K562 (cell line): Measurements from ENCODE around the gene CACNA1C.

Experiments used
- ASH1L ChIP-seq: fragments of 450-650 bp; IDR thresholded peaks from 2 replicates; pipeline ENCODE4 v1.6.1; 2018; ENCODE audit warnings: borderline replicate concordance, mild to moderate bottlenecking, low read depth; ENCODE audit not compliant: partially characterized antibody
- EGR1 ChIP-seq: fragments of 450-650 bp; conservative IDR thresholded peaks from 2 replicates; pipeline ENCODE4 v1.6.1; 2017; ENCODE audit warnings: mild to moderate bottlenecking
- HIVEP1 ChIP-seq: fragments of 250-450 bp; sonication (Bioruptor Pico); IDR thresholded peaks from 2 replicates; pipeline ENCODE4 v1.4.0; 2020; ENCODE audit warnings: mild to moderate bottlenecking
- IRF2 ChIP-seq: sonication (generic); formaldehyde crosslinking; IDR thresholded peaks from 2 replicates; pipeline ENCODE4 v1.8.1; 2022; ENCODE audit warnings: mild to moderate bottlenecking, missing genetic modification reagents
- LARP7 ChIP-seq: fragments of 450-650 bp; IDR thresholded peaks from 2 replicates; pipeline ENCODE4 v1.6.1; 2016
- NRF1 ChIP-seq, 2 experiments: fragments of 450-650 bp; IDR thresholded peaks in 1 of 2; conservative IDR thresholded peaks in 1 of 2; 2 replicates each; pipeline ENCODE4 v1.6.1; 2014; ENCODE audit warnings: mild to moderate bottlenecking in 2 of 2
- ZNF384 ChIP-seq: IDR thresholded peaks from 2 replicates; pipeline ENCODE4 v1.6.1; 2012; ENCODE audit warnings: low read depth, low read length, improper control_type of control experiment
- TF ChIP-seq, protein P1 (sequence below), 3 experiments: IDR thresholded peaks in 2 of 3; conservative IDR thresholded peaks in 1 of 3; 2 replicates each; pipeline ENCODE4 v1.5.1; 2011 to 2012; ENCODE audit warnings: low read length in 3 of 3, mild to moderate bottlenecking in 3 of 3, control low read depth in 2 of 3, improper control_type of control experiment in 1 of 3, inconsistent platforms in 1 of 3, low read depth in 1 of 3, mixed read lengths in 1 of 3, moderate library complexity in 1 of 3; ENCODE audit not compliant: insufficient read depth in 2 of 3
- TF ChIP-seq, protein P2 (sequence below): fragments of 450-650 bp; IDR thresholded peaks from 2 replicates; pipeline ENCODE4 v1.6.1; 2017; ENCODE audit warnings: mild to moderate bottlenecking, moderate library complexity
- TF ChIP-seq, protein P3 (sequence below): conservative IDR thresholded peaks from 2 replicates; pipeline ENCODE4 v1.6.1; 2011; ENCODE audit warnings: low read depth, mild to moderate bottlenecking, low read length; ENCODE audit not compliant: control insufficient read depth
- TF ChIP-seq, protein P4 (sequence below): fragments of 450-650 bp; formaldehyde crosslinking; IDR thresholded peaks from 2 replicates; pipeline ENCODE4 v1.4.0; 2020; ENCODE audit warnings: mild to moderate bottlenecking, moderate library complexity

DNA sequence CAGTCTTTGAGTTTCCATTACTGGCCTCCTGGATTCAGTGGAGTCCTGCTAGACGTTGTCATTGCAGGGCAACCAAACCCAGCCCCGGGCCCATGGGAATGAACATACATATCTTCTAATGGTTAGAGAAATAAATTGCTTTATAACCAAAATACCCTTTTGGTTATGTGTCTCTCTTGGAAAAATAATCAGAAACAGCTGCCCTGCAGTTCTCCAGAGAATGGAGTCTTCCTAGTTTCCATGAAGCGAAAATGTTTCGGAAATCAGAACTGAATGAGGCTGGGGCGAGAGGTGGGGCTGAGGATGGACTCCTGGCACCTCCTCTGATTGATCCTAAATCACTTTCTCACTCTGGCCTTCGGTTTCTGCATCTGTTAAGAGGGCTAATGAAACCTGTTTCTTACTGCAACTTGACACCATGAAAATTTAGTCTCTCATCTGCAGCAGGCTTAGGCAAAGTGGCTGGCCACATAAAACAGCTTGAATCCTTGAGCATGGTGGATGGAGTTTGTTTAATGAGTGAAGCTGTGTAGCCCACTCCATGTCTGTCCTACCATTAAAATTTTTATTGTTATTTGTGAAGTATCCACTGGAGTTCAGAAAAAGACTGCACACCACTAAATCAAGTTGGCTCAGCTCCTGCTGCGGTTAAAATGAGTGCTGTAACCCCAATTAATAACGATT lies 198.9 kb downstream of the CACNA1C start:
- TF ChIP-seq IRF2 (CRISPR knock-in tag) = no peak
- TF ChIP-seq, protein P1, sequence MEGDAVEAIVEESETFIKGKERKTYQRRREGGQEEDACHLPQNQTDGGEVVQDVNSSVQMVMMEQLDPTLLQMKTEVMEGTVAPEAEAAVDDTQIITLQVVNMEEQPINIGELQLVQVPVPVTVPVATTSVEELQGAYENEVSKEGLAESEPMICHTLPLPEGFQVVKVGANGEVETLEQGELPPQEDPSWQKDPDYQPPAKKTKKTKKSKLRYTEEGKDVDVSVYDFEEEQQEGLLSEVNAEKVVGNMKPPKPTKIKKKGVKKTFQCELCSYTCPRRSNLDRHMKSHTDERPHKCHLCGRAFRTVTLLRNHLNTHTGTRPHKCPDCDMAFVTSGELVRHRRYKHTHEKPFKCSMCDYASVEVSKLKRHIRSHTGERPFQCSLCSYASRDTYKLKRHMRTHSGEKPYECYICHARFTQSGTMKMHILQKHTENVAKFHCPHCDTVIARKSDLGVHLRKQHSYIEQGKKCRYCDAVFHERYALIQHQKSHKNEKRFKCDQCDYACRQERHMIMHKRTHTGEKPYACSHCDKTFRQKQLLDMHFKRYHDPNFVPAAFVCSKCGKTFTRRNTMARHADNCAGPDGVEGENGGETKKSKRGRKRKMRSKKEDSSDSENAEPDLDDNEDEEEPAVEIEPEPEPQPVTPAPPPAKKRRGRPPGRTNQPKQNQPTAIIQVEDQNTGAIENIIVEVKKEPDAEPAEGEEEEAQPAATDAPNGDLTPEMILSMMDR (IDR thresholded peaks at IDR 0.05 in 2 of 3, conservative IDR thresholded peaks at IDR 0.05 in 1 of 3; ENCODE audit: insufficient read depth in 2 of 3, low read depth in 1 of 3, low read length in 3 of 3) = no peak
- no peak for TF ChIP-seq LARP7
- no peak for TF ChIP-seq ZNF384
- TF ChIP-seq ASH1L = no peak
- TF ChIP-seq, protein P2, sequence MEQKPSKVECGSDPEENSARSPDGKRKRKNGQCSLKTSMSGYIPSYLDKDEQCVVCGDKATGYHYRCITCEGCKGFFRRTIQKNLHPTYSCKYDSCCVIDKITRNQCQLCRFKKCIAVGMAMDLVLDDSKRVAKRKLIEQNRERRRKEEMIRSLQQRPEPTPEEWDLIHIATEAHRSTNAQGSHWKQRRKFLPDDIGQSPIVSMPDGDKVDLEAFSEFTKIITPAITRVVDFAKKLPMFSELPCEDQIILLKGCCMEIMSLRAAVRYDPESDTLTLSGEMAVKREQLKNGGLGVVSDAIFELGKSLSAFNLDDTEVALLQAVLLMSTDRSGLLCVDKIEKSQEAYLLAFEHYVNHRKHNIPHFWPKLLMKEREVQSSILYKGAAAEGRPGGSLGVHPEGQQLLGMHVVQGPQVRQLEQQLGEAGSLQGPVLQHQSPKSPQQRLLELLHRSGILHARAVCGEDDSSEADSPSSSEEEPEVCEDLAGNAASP = no peak
- TF ChIP-seq, protein P3, sequence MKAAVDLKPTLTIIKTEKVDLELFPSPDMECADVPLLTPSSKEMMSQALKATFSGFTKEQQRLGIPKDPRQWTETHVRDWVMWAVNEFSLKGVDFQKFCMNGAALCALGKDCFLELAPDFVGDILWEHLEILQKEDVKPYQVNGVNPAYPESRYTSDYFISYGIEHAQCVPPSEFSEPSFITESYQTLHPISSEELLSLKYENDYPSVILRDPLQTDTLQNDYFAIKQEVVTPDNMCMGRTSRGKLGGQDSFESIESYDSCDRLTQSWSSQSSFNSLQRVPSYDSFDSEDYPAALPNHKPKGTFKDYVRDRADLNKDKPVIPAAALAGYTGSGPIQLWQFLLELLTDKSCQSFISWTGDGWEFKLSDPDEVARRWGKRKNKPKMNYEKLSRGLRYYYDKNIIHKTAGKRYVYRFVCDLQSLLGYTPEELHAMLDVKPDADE = no peak
- TF ChIP-seq NRF1 (conservative IDR thresholded peaks at IDR 0.05 in 1 of 2, IDR thresholded peaks at IDR 0.05 in 1 of 2) = no peak
- TF ChIP-seq HIVEP1 (CRISPR knock-in tag) = no peak
- TF ChIP-seq, protein P4, sequence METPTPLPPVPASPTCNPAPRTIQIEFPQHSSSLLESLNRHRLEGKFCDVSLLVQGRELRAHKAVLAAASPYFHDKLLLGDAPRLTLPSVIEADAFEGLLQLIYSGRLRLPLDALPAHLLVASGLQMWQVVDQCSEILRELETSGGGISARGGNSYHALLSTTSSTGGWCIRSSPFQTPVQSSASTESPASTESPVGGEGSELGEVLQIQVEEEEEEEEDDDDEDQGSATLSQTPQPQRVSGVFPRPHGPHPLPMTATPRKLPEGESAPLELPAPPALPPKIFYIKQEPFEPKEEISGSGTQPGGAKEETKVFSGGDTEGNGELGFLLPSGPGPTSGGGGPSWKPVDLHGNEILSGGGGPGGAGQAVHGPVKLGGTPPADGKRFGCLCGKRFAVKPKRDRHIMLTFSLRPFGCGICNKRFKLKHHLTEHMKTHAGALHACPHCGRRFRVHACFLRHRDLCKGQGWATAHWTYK (CRISPR knock-in tag) = no peak
- no peak for TF ChIP-seq EGR1
